Smooth muscle cell (in vitro differentiated cells): ENCODE data around the gene LYVE1. TPM values are rescaled to one million over a fixed set of nuclear protein-coding genes. Genes with fewer than 3 reads are reported as not detected.

Source experiments
- DNase-seq: peaks from one replicate; lab custom pipeline; 2025; ENCODE audit not compliant: unreplicated experiment; lab: John Stamatoyannopoulos, UW
- H2AFZ ChIP-seq: fragments of 200-600 bp; sonication (generic); 2 replicates; pipeline ENCODE4 v1.6.0; 2016; ENCODE audit warnings: antibody characterized with exemption, low read depth, mild to moderate bottlenecking
- H3F3A ChIP-seq: fragments of 200-600 bp; sonication (generic); 2 replicates; pipeline ENCODE4 v1.6.0; 2017; ENCODE audit warnings: antibody characterized with exemption, low read depth
- H3K27ac ChIP-seq: fragments of 200-600 bp; sonication (generic); 2 replicates; pipeline ENCODE4 v1.5.1; 2016; ENCODE audit warnings: low read depth, mild to moderate bottlenecking
- H3K27me3 ChIP-seq: fragments of 200-600 bp; sonication (generic); 2 replicates; pipeline ENCODE4 v1.6.1; 2016; ENCODE audit warnings: low read depth, mild to moderate bottlenecking
- H3K36me3 ChIP-seq: fragments of 200-600 bp; sonication (generic); 2 replicates; pipeline ENCODE4 v1.5.1; 2016; ENCODE audit warnings: low read depth
- H3K4me1 ChIP-seq: fragments of 200-600 bp; sonication (generic); 2 replicates; pipeline ENCODE4 v1.5.1; 2016; ENCODE audit warnings: low read depth
- H3K4me2 ChIP-seq: fragments of 200-600 bp; sonication (generic); 2 replicates; pipeline ENCODE4 v1.6.0; 2016; ENCODE audit warnings: mild to moderate bottlenecking
- H3K4me3 ChIP-seq: fragments of 200-600 bp; sonication (generic); 2 replicates; pipeline ENCODE4 v1.5.1; 2016; ENCODE audit warnings: mild to moderate bottlenecking
- H3K79me2 ChIP-seq: fragments of 200-600 bp; sonication (generic); 2 replicates; pipeline ENCODE4 v1.6.0; 2016; ENCODE audit warnings: low read depth, mild to moderate bottlenecking
- H3K9ac ChIP-seq: fragments of 200-600 bp; sonication (generic); 2 replicates; pipeline ENCODE4 v1.6.0; 2016; ENCODE audit warnings: low read depth
- H3K9me3 ChIP-seq: fragments of 200-600 bp; sonication (generic); replicated peaks from 2 replicates; pipeline ENCODE4 v1.5.1; 2016; ENCODE audit warnings: low read depth
- H4K20me1 ChIP-seq: fragments of 200-600 bp; sonication (generic); 2 replicates; pipeline ENCODE4 v1.6.0; 2016; ENCODE audit warnings: low read depth
- CTCF ChIP-seq: fragments of 200-600 bp; sonication (generic); IDR thresholded peaks from 2 replicates; pipeline ENCODE4 v1.5.1; 2017; ENCODE audit warnings: borderline replicate concordance, mild to moderate bottlenecking, antibody characterized with exemption; ENCODE audit not compliant: insufficient read depth, poor library complexity, severe bottlenecking
- WGBS: methylation state at CpG from one replicate; pipeline ENCODE4 v1.1.7; 2016; ENCODE audit warnings: low lambda C conversion rate; 5-methylcytosine and 5-hydroxymethylcytosine counted together
- polyA plus RNA-seq: library from polyadenylated mRNA; unstranded; fragments of >200 nt; fragmentation: Nextera tagmentation; extraction: Ambion mirVana; gene quantifications from 2 replicates; pipeline ENCODE4 v1.2.1, GENCODE V29; 2016
- total RNA-seq: library from RNA; depleted of rRNA; stranded (reverse); fragments of >200 nt; gene quantifications from 2 replicates; pipeline ENCODE4 v1.2.3, GENCODE V29; 2014

Gene LYVE1
- total and polyA plus RNA-seq, 2 experiments from 2014 or later, result not detected

DNA sequence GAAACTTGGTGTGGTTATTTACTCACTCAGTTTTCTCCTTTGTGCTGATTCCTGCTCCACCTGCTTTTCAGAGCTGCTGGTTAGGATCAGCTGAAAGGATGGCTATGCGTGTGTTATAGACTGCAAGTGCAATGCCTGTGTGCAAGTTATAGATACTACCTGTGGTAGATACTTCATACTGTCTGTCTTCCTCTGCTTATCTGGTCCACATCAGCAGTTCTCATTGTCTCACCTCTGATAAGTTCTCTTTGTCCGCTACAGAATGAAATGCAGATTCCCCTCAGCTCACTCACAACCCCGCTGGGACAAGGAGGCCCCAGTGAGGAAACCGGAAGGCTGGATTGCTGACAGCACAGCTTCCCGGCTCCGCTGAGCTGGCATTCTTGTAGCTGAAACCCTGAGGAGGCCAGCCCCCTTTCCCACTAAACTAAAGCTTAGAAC, 37.5 kb upstream of the LYVE1 start:
- Histone ChIP-seq H2AFZ (peak overlapping the region; percentile 89), H3K4me3 (no peak overlapping the region), H4K20me1 (no peaks in the 10 kb centered on the region), H3K79me2 (no peaks in the 10 kb centered on the region), H3K9me3 (no peaks in the 10 kb centered on the region), H3F3A (peaks cover 20% of the 10 kb centered on the region), H3K36me3 (no peaks in the 10 kb centered on the region), H3K4me1 (peaks cover 22% of the 10 kb centered on the region), H3K27ac (peak overlapping the region; percentile 93), H3K9ac (peak overlapping the region; percentile 56), H3K27me3 (no peaks in the 10 kb centered on the region), H3K4me2 (peak overlapping the region; percentile 69)
- TF ChIP-seq CTCF, result no peak
- WGBS, result 10% methylated on average over 6 of the region's 6 CpGs
- DNase-seq, result no peak

DNA sequence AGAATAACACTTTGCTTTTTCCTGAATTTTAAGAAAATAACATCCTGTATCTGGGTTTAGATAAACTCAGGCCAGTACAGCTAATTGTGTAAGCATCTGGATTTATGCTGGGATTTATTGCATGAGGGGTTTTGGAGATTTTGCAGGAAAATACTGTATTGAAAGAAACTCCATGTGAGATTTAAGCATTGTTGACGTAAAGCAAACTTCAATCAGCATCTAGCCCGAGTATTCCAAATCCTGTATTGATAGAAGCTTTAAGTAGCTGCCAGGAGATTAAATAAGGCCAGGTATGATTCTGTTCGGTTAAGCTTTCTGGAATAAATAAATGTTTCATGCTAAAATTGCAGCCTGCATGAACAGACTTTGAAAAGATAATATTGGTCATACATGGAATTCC, 36.3 kb upstream of the LYVE1 start:
- Histone ChIP-seq H4K20me1 (no peaks in the 10 kb centered on the region), H3K27ac (peak overlapping the region; percentile 93), H3K4me2 (peak overlapping the region; percentile 54), H3K4me1 (peaks cover 22% of the 10 kb centered on the region), H3K9me3 (no peaks in the 10 kb centered on the region), H3K9ac (no peak overlapping the region), H2AFZ (no peak overlapping the region), H3F3A (peaks cover 20% of the 10 kb centered on the region), H3K27me3 (no peaks in the 10 kb centered on the region), H3K36me3 (no peaks in the 10 kb centered on the region), H3K79me2 (no peaks in the 10 kb centered on the region), H3K4me3 (no peak overlapping the region)
- no peak for TF ChIP-seq CTCF
- DNase-seq, result no peak
- 58% methylated on average over 3 of the region's 3 CpGs for WGBS

DNA sequence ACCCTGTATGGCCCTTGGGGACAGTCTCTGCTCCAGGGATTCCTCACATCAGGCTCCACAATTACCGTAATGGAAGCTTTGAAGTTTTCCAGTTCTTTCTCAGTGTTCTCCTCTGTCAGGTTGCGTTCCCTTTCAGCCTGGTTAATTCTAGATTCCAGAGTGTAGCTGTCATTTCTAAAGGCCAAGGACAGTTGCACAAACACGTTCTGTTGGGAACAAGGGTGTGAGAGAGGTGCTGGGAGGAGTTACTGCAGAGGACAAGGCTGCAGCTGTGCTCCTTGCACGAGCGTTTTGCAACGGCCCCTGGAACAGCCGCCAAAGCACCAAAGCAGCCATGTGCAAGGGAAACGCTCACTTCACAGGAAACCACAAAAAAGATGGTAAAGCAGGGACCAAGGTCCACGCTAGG, 35.9 kb upstream of the LYVE1 start:
- WGBS, result 22% methylated on average over 9 of the region's 9 CpGs

More for the DNA sequence above, 35.9 kb upstream of the LYVE1 start:
- no peaks in the 10 kb centered on the region for H4K20me1 ChIP-seq
- TF ChIP-seq CTCF, result no peak
- H3K36me3 ChIP-seq, result no peaks in the 10 kb centered on the region
- no peak for DNase-seq
- no peak overlapping the region for H3K4me3 ChIP-seq
- peak overlapping the region; percentile 54 for H3K4me2 ChIP-seq
- peaks cover 22% of the 10 kb centered on the region for H3K4me1 ChIP-seq
- peak overlapping the region; percentile 93 for H3K27ac ChIP-seq
- H3F3A ChIP-seq, result peaks cover 20% of the 10 kb centered on the region
- H3K79me2 ChIP-seq, result no peaks in the 10 kb centered on the region
- no peaks in the 10 kb centered on the region for H3K27me3 ChIP-seq
- H3K9me3 ChIP-seq, result no peaks in the 10 kb centered on the region
- H3K9ac ChIP-seq, result peak overlapping the region; percentile 0
- H2AFZ ChIP-seq, result no peak overlapping the region
